Measurements from ENCODE around the gene ZCCHC3.
A peak's percentile ranks its signal among the peaks of the same experiment; 100 is the strongest.
"Not testable (repeated sequence)": the region's sequence is repeated elsewhere in the genome, so short reads cannot be mapped to it uniquely, and the experiment has no call there.

ZCCHC3 gene

GRCh38 chr20:297098-297924, at the start of gene ZCCHC3:
TSS of gene ZCCHC3 (plus strand) at chr20:297570. CDS start at chr20:297587, 17 bp downstream.
- DNase-seq: peak; percentile 85

GRCh38 chr20:251354-251753, 46.0 kb upstream of the ZCCHC3 start:
- no peak for DNase-seq

GRCh38 chr20:252801-253200, 44.6 kb upstream of the ZCCHC3 start:
- no peak for DNase-seq

- not testable (repeated sequence) for DNase-seq
These were observed 43.9 kb upstream of the ZCCHC3 start for GRCh38 chr20:253447-253846.

GRCh38 chr20:257419-257818, 40.0 kb upstream of the ZCCHC3 start, which contains the start of gene DEFB132:
TSS of gene DEFB132 (plus strand) at chr20:257724. CDS start at chr20:257779, 55 bp downstream.
- no peak for DNase-seq

- DNase-seq: no peak
These were observed 39.0 kb upstream of the ZCCHC3 start for GRCh38 chr20:258269-258858.

GRCh38 chr20:258963-259362, 38.4 kb upstream of the ZCCHC3 start:
- no peak for DNase-seq

- no peak for DNase-seq
These were observed 37.4 kb upstream of the ZCCHC3 start for GRCh38 chr20:259981-260380.

- DNase-seq: no peak
These were observed 33.7 kb upstream of the ZCCHC3 start for GRCh38 chr20:263701-264100.

GRCh38 chr20:266596-267562, 30.5 kb upstream of the ZCCHC3 start:
- peak; percentile 93 for DNase-seq

- DNase-seq: no peak
These were observed 26.9 kb upstream of the ZCCHC3 start for GRCh38 chr20:270517-270916.

GRCh38 chr20:271069-271468, 26.3 kb upstream of the ZCCHC3 start:
- no peak for DNase-seq

GRCh38 chr20:271528-271927, 25.8 kb upstream of the ZCCHC3 start:
- no peak for DNase-seq

GRCh38 chr20:272718-273117, 24.7 kb upstream of the ZCCHC3 start:
- DNase-seq: no peak

GRCh38 chr20:273884-274283, 23.5 kb upstream of the ZCCHC3 start:
- DNase-seq: no peak

- DNase-seq: no peak
These were observed 21.6 kb upstream of the ZCCHC3 start for GRCh38 chr20:275791-276190.

GRCh38 chr20:276620-277495, 20.5 kb upstream of the ZCCHC3 start:
- no peak for DNase-seq

GRCh38 chr20:277496-277781, 19.9 kb upstream of the ZCCHC3 start:
- DNase-seq: no peak

GRCh38 chr20:278181-278580, 19.2 kb upstream of the ZCCHC3 start:
- no peak for DNase-seq

- DNase-seq: no peak
These were observed 18.5 kb upstream of the ZCCHC3 start for GRCh38 chr20:278607-279571.

GRCh38 chr20:284172-284571, 13.2 kb upstream of the ZCCHC3 start:
- DNase-seq: no peak
